B cell (primary cell): ENCODE data around the gene SEZ6L. TPM values are rescaled to one million over a fixed set of nuclear protein-coding genes. Genes with fewer than 3 reads are reported as not detected.

Experiments
- ATAC-seq: fragments of 200-7000 bp; cut with Tn5 transposase; one replicate; pipeline ENCODE4 v1.10.0; 2021; ENCODE audit warnings: low read depth, mild to moderate bottlenecking, moderate number of reproducible peaks, moderate library complexity
- CTCF ChIA-PET: fragments of 350-600 bp; sonication (Branson Sonifier 250); formaldehyde crosslinking; loops from one replicate; lab custom pipeline; 2021; ENCODE audit warnings: antibody characterized with exemption, inconsistent platforms; lab: Charles Lee
- POLR2A ChIA-PET: fragments of 350-600 bp; sonication (Branson Sonifier 250); formaldehyde crosslinking; loops from one replicate; lab custom pipeline; 2021; ENCODE audit warnings: antibody characterized with exemption; lab: Charles Lee
- DNase-seq: peaks from one replicate; pipeline ENCODE4 v3.0.0; 2013
- H2AFZ ChIP-seq: 2 replicates; pipeline ENCODE4 v1.6.1; 2012; ENCODE audit warnings: mild to moderate bottlenecking, low read depth, low read length; ENCODE audit not compliant: insufficient read depth, poor library complexity, severe bottlenecking
- H3K27ac ChIP-seq, 2 donors: 1 replicate in 1 of 2; 2 replicates in 1 of 2; pipeline ENCODE4 v1.5.1; 2012 to 2013; ENCODE audit warnings: low read length in 2 of 2, mild to moderate bottlenecking in 2 of 2, moderate library complexity in 1 of 2
- H3K27me3 ChIP-seq, 4 experiments: fragments of 200-600 bp in 1 of 4; sonication (generic) in 1 of 4; replicated peaks in 1 of 4; 1 replicate in 2 of 4; 2 replicates in 2 of 4; pipeline versions ENCODE4 v1.6.1 to v1.7.0; 2013 to 2016; ENCODE audit warnings: low read length in 3 of 4, mild to moderate bottlenecking in 2 of 4, mixed read lengths in 1 of 4, moderate library complexity in 1 of 4; ENCODE audit not compliant: insufficient read depth in 4 of 4, control insufficient read depth in 3 of 4; ENCODE audit errors: control extremely low read depth in 1 of 4
- H3K36me3 ChIP-seq, 2 experiments: replicated peaks in 1 of 2; 1 replicate in 1 of 2; 2 replicates in 1 of 2; pipeline versions ENCODE4 v1.6.1 to v1.7.1; 2013; ENCODE audit warnings: low read length in 1 of 2; ENCODE audit not compliant: insufficient read depth in 2 of 2, control insufficient read depth in 1 of 2; ENCODE audit errors: control extremely low read depth in 1 of 2, extremely low read depth in 1 of 2
- H3K4me1 ChIP-seq, 2 donors: fragments of 200-600 bp in 1 of 2; sonication (generic) in 1 of 2; 1 replicate in 1 of 2; 2 replicates in 1 of 2; pipeline versions ENCODE4 v1.5.1 to v1.6.1; 2013 to 2017; ENCODE audit warnings: low read length in 2 of 2; ENCODE audit not compliant: control insufficient read depth in 2 of 2, insufficient read depth in 2 of 2
- H3K4me2 ChIP-seq: replicated peaks from 2 replicates; pipeline ENCODE3; 2012; ENCODE audit warnings: mild to moderate bottlenecking, low read depth, low read length; ENCODE audit not compliant: poor library complexity, severe bottlenecking
- H3K4me3 ChIP-seq, 5 experiments: fragments of 200-600 bp in 1 of 5; sonication (generic) in 1 of 5; 1 replicate in 3 of 5; 2 replicates in 2 of 5; pipeline versions ENCODE4 v1.5.1 to v1.7.0; 2011 to 2016; ENCODE audit warnings: low read length in 4 of 5, mild to moderate bottlenecking in 4 of 5, low read depth in 2 of 5, control low read depth in 1 of 5, moderate library complexity in 1 of 5; ENCODE audit not compliant: insufficient read depth in 1 of 5; ENCODE audit errors: control extremely low read depth in 1 of 5, extremely low read depth in 1 of 5
- H3K79me2 ChIP-seq: fragments of 200-600 bp; sonication (generic); one replicate; pipeline ENCODE4 v1.6.0; 2016; ENCODE audit warnings: low read length; ENCODE audit not compliant: control insufficient read depth, insufficient read depth
- H3K9ac ChIP-seq: fragments of 200-600 bp; sonication (generic); 2 replicates; pipeline ENCODE4 v1.6.1; 2017; ENCODE audit warnings: mild to moderate bottlenecking, low read length, moderate library complexity
- H3K9me3 ChIP-seq, 3 donors: one replicate each; pipeline versions ENCODE4 v1.6.1 to v1.7.1; 2013; ENCODE audit warnings: low read length in 2 of 3; ENCODE audit not compliant: control insufficient read depth in 2 of 3, insufficient read depth in 1 of 3; ENCODE audit errors: control extremely low read depth in 1 of 3
- H4K20me1 ChIP-seq: 2 replicates; pipeline ENCODE4 v1.6.0; 2012; ENCODE audit warnings: mild to moderate bottlenecking, low read length; ENCODE audit not compliant: insufficient read depth, control insufficient read depth, poor library complexity, severe bottlenecking
- H3K27ac Mint-ChIP-seq: one replicate; pipeline ENCODE4 v1.8.0; 2021; ENCODE audit warnings: mixed read lengths
- H3K27me3 Mint-ChIP-seq: one replicate; pipeline ENCODE4 v1.8.0; 2021; ENCODE audit warnings: mixed read lengths
- H3K4me1 Mint-ChIP-seq: one replicate; pipeline ENCODE4 v1.8.0; 2021; ENCODE audit warnings: mixed read lengths
- H3K4me3 Mint-ChIP-seq: one replicate; pipeline ENCODE4 v1.8.0; 2021; ENCODE audit warnings: mixed read lengths
- H3K9me3 Mint-ChIP-seq: one replicate; pipeline ENCODE4 v1.8.0; 2022; ENCODE audit warnings: mixed read lengths; ENCODE audit not compliant: insufficient read depth
- EZH2 ChIP-seq: IDR thresholded peaks from 2 replicates; pipeline ENCODE4 v1.6.1; 2012; ENCODE audit warnings: borderline replicate concordance, low read depth, mild to moderate bottlenecking, moderate library complexity, low read length; ENCODE audit not compliant: insufficient read depth, poor library complexity, severe bottlenecking
- WGBS: methylation state at CpG from one replicate; pipeline ENCODE4 v1.1.5; 2013; ENCODE audit warnings: missing lambda C conversion rate; ENCODE audit not compliant: insufficient coverage; 5-methylcytosine and 5-hydroxymethylcytosine counted together
- intact Hi-C: fragments of 100-400 bp; cut with micrococcal nuclease; formaldehyde crosslinking; loops from one replicate; pipeline ENCODE4 v1.10.0; 2022
- polyA plus RNA-seq: library from polyadenylated mRNA; depleted of rRNA; stranded (reverse); fragments of >200 nt; gene quantifications from 2 replicates; pipeline ENCODE4 v1.2.3, GENCODE V29; 2012
- total RNA-seq, 2 donors: library from RNA; stranded (reverse); fragments of 120-200 nt in 1 of 2; gene quantifications; 1 replicate in 1 of 2; 2 replicates in 1 of 2; pipeline versions ENCODE4 v1.2.3 to v1.2.4, GENCODE V29; 2013 to 2022
- TF ChIP-seq, protein P1 (sequence below): fragments of 200-600 bp; IDR thresholded peaks from one replicate; pipeline ENCODE4 v1.8.0; 2022; ENCODE audit warnings: antibody characterized with exemption, mild to moderate bottlenecking

Gene SEZ6L
- total and polyA plus RNA-seq, 2 donors (not counting 1 experiment from before 2014, with no cell fraction given): 0.04 TPM; not detected in 1

DNA sequence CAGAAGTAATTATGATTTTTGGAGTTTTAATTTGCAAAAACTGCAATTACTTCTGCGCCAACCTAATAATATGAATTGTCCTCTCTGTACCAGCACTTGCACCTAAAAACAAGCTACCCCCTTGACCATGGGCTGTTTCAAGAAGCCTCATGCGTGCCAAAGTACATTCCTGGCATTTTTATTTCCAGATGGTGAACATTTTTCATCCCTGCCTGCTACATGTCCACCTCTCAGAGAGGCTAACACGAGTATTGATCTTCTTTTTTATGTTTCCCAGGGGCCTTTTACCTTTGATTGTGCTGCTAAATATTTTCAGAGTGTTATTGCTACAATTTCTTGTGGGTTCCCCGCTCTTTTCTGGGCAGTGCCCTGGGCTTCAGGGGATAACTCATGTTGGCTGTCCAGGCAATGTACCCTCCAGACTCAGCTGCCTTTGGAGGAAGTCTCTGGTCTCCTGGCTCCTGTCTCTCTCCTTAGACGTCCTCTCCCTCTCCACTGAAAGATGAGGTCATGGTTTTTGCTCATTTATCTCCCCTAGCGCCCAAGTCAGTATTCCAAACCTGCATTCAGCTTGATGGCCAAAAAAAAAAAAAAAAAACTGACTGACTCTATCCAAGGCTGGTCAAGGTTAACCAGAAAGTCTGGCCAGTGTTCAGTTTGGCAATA lies 173.6 kb downstream of the SEZ6L start:
- Mint-ChIP-seq H3K27ac (no peak overlapping the region), H3K4me1 (no peaks in the 10 kb centered on the region), H3K9me3 (no peaks in the 10 kb centered on the region), H3K27me3 (peaks cover 60% of the 10 kb centered on the region), H3K4me3 (no peak overlapping the region)
- CTCF ChIA-PET: no interaction called here
- no peak overlapping the region for H2AFZ ChIP-seq
- no peak overlapping the region for H3K9ac ChIP-seq
- H3K4me1 ChIP-seq: no peaks in the 10 kb centered on the region
- no peaks in the 10 kb centered on the region for H3K79me2 ChIP-seq
- 83% methylated on average over 5 of the region's 6 CpGs for WGBS
- H4K20me1 ChIP-seq: no peaks in the 10 kb centered on the region
- DNase-seq (no peak), ATAC-seq (no peak)
- TF ChIP-seq EZH2: no peak
- TF ChIP-seq, protein P1, sequence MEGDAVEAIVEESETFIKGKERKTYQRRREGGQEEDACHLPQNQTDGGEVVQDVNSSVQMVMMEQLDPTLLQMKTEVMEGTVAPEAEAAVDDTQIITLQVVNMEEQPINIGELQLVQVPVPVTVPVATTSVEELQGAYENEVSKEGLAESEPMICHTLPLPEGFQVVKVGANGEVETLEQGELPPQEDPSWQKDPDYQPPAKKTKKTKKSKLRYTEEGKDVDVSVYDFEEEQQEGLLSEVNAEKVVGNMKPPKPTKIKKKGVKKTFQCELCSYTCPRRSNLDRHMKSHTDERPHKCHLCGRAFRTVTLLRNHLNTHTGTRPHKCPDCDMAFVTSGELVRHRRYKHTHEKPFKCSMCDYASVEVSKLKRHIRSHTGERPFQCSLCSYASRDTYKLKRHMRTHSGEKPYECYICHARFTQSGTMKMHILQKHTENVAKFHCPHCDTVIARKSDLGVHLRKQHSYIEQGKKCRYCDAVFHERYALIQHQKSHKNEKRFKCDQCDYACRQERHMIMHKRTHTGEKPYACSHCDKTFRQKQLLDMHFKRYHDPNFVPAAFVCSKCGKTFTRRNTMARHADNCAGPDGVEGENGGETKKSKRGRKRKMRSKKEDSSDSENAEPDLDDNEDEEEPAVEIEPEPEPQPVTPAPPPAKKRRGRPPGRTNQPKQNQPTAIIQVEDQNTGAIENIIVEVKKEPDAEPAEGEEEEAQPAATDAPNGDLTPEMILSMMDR: no peak
- no peak overlapping the region for H3K4me2 ChIP-seq
- H3K36me3 ChIP-seq: no peaks in the 10 kb centered on the region
- H3K9me3 ChIP-seq: peaks cover 0 to 11% (median 4%) of the 10 kb centered on the region in 3 donors
- H3K27me3 ChIP-seq: peaks cover 0 to 18% (median 2%) of the 10 kb centered on the region in 4 experiments
- no peak overlapping the region for H3K27ac ChIP-seq
- POLR2A ChIA-PET: no interaction called here
- intact Hi-C loops: no loop called here
- H3K4me3 ChIP-seq: no peak overlapping the region

DNA sequence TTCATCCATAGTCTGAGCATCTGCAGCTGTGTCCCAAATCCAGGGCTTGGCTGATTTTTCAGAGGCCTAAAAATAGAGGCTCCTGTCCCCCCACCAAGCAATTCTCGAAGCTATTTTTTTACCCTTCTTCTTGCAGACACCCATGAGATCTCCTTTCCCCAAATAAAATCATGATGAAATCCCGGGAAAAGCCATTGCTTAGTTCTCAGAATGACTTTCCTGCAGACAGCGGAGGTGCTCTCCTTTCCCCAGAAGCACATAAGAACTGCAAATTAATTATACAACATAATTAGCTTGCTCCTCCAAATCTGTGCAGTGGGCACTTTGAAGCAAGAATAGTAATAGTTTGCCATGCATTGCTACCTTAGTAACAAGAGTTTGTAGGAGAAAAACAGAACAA lies 176.2 kb downstream of the SEZ6L start:
- no peak for ATAC-seq
- no peaks in the 10 kb centered on the region for H3K36me3 ChIP-seq
- H3K4me3 ChIP-seq: no peak overlapping the region
- peaks cover 0 to 11% (median 4%) of the 10 kb centered on the region in 3 donors for H3K9me3 ChIP-seq
- no peak overlapping the region for H3K27ac ChIP-seq
- CTCF ChIA-PET: interaction anchor here (0.9 to 2.1 kb wide), 2 partner anchors 18 to 21 kb away, joined by 3 to 9 read pairs; no protein-coding TSS in a partner anchor
- no peaks in the 10 kb centered on the region for H3K4me1 ChIP-seq
- H3K9ac ChIP-seq: no peak overlapping the region
- TF ChIP-seq EZH2: no peak
- TF ChIP-seq, protein P1: no peak
- POLR2A ChIA-PET: no interaction called here
- intact Hi-C loops: no loop called here
- H3K9me3 Mint-ChIP-seq: no peaks in the 10 kb centered on the region
- H3K27ac Mint-ChIP-seq: no peak overlapping the region
- peaks cover 52% of the 10 kb centered on the region for H3K27me3 Mint-ChIP-seq
- 70% methylated on average over 3 of the region's 3 CpGs for WGBS
- H3K79me2 ChIP-seq: no peaks in the 10 kb centered on the region
- no peak overlapping the region for H3K4me2 ChIP-seq
- no peak overlapping the region for H2AFZ ChIP-seq
- no peak overlapping the region for H3K4me3 Mint-ChIP-seq
- H3K4me1 Mint-ChIP-seq: no peaks in the 10 kb centered on the region
- no peaks in the 10 kb centered on the region for H4K20me1 ChIP-seq
- H3K27me3 ChIP-seq: peaks cover 0 to 19% (median 2%) of the 10 kb centered on the region in 4 experiments
- DNase-seq: no peak
